ENCODE results near the gene PPOX. TPM values are rescaled to one million over a fixed set of nuclear protein-coding genes. Genes with fewer than 3 reads are reported as not detected.

Gene PPOX
- total RNA-seq, 1 donor: 14.0 TPM

DNA sequence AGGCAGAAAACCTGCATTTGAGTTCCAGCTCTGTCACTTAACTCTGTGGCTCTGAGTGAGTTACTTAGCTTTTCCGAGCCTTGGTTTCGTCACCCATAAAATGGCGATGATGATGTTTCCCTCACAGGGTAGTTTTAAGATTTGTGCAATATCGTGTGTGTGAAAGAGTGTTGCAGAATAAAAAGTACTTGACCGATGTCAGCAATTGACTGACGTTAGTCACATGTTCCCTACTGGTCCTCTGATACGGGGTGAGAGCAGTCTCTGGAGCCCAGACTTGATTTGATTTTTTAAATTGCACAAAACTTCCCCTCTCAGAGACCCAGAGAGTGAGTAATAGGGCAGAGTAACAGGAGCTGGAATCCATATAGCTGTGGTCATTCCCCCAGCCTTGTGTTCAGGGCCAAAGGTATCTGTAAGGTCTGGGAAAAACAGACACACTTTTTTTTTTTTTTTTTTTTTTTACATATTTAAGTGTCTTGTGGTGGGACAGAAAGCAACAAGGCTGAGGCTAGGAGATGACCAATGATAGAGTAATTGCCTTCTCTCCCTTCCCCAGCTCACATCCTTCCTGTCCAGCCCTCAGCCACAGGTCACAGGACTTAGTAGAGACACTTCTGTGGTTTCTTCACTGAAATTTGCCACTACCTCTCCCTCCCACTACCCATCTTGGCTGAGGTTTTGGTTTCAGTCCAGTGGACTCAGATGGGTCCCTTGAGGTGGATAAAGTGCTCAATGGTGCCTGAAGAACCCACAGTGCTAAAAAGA is 50.9 kb downstream of the PPOX start:
- peak; percentile 71 for DNase-seq (ENCODE audit: low read depth)
- TF ChIP-seq, protein P1, sequence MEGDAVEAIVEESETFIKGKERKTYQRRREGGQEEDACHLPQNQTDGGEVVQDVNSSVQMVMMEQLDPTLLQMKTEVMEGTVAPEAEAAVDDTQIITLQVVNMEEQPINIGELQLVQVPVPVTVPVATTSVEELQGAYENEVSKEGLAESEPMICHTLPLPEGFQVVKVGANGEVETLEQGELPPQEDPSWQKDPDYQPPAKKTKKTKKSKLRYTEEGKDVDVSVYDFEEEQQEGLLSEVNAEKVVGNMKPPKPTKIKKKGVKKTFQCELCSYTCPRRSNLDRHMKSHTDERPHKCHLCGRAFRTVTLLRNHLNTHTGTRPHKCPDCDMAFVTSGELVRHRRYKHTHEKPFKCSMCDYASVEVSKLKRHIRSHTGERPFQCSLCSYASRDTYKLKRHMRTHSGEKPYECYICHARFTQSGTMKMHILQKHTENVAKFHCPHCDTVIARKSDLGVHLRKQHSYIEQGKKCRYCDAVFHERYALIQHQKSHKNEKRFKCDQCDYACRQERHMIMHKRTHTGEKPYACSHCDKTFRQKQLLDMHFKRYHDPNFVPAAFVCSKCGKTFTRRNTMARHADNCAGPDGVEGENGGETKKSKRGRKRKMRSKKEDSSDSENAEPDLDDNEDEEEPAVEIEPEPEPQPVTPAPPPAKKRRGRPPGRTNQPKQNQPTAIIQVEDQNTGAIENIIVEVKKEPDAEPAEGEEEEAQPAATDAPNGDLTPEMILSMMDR (IDR thresholded peaks at IDR 0.05; ENCODE audit: insufficient read depth, low read length): no peak
- no peak overlapping the region for H3K4me3 ChIP-seq (ENCODE audit: low read depth, low read length)

DNA sequence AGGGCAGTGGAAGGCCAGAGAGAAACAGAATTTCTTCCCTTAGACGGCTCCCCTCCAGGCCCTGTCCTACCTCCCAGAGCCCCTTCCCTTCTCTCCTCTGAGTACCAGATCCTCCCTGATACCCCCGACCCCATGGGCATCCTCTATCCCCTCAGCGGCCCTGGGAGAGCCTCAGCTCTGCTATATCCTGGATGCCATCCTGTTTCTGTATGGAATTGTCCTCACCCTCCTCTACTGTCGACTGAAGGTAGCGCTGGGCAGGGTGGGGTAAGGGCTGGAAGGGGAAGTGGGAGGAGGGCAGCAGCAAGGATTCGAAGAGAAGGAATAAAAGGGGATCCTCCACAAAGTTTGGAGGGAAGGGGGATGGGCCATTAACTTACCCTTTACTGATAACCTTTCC is 51.6 kb downstream of the PPOX start:
- no peak for DNase-seq (ENCODE audit: low read depth)
- no peak overlapping the region for H3K4me3 ChIP-seq (ENCODE audit: low read depth, low read length)
- TF ChIP-seq, protein P1 (IDR thresholded peaks at IDR 0.05; ENCODE audit: insufficient read depth, low read length): no peak

DNA sequence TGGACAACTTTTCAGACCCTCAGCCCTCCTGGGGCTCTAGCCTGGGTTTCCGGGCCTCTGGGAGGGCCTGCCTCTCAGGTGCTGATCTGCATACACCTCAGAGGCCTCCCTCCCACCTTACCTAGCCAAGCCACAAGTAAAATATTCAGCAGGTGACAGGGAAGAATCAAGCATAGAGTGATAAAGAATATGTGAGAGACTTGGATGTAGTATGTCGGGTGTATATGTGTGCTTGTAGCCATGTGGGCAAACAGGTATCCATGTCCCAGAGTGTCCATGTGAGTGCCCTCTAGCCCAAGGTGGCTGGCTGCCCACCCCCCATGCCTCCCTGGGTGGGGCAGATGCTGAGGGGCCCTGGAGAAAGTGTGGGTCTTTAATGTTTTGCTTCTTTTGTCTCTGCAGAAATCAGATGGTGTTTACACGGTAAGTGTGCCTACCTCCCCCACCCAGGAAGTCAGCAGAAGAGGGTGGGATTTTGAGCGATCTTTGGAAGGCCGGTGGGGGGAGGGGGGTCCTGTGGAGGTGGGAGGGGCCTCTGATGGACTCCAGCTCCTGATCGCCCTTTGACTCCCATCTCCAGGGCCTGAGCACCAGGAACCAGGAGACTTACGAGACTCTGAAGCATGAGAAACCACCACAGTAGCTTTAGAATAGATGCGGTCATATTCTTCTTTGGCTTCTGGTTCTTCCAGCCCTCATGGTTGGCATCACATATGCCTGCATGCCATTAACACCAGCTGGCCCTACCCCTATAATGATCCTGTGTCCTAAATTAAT is 52.3 kb downstream of the PPOX start:
- TF ChIP-seq, protein P1 (IDR thresholded peaks at IDR 0.05; ENCODE audit: insufficient read depth, low read length): no peak
- no peak overlapping the region for H3K4me3 ChIP-seq (ENCODE audit: low read depth, low read length)
- DNase-seq (ENCODE audit: low read depth): no peak

DNA sequence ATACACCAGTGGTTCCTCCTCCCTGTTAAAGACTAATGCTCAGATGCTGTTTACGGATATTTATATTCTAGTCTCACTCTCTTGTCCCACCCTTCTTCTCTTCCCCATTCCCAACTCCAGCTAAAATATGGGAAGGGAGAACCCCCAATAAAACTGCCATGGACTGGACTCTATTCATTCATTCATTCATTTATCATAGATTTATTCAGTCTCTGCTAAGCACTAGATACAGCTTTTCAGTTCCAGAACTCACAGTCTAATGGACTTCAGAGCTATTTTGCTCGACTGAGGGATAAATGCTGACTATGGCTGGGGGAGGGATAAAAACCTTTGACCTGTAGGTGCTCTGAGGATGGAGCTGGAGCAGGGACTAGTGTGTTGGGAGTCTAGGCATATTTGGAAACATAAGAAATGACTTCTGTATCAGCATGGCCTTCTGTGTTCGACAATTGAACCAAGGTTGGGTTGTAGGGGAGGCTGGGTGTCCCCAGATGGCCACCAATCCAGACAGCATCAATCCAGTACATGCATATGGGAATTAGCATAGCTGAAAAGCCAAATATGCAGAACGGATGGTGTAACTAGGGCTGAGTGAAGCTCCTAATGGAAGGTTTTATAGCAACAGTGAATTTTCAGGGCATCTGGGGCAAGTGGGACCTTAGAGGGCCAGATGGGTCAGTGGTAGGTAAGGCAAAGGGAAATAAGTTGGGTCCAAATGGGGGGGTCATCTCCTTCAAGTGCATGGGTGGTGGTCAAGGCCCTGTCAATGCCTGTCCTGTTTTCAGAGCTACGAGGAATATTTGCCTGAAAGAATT is 53.1 kb downstream of the PPOX start:
- TF ChIP-seq, protein P1 (IDR thresholded peaks at IDR 0.05; ENCODE audit: insufficient read depth, low read length): no peak
- no peak for DNase-seq (ENCODE audit: low read depth)
- H3K4me3 ChIP-seq (ENCODE audit: low read depth, low read length): no peak overlapping the region

DNA sequence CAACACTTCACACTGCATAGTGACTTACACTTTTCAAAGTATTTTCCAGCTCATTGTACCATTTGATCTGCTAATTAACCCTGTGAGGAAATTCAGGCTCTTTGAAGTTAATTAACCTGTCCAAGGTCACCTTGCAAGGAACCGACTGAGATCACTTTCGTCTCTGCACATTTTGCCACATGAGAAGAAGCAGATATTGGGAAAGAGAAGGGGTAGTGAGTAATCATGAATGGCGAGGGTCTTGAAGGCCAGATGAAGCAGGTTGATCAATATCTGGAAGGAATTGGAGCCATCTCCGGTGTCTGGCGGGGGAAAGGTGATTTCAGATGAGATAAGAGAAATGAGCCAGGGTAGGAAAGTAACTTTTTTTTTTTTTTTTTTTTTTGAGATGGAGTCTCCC is 53.8 kb downstream of the PPOX start:
- TF ChIP-seq, protein P1 (IDR thresholded peaks at IDR 0.05; ENCODE audit: insufficient read depth, low read length): no peak
- no peak overlapping the region for H3K4me3 ChIP-seq (ENCODE audit: low read depth, low read length)
- DNase-seq (ENCODE audit: low read depth): no peak

Small RNA genes lying within 50 kb of the gene (small RNA-seq; reads per million reads assigned to genes)
- gene RF01225: not detected

Other genes with a start within 250 kb of the PPOX start
- 3.8 TPM in 1 of 2 replicates, not detected in the other for gene ITLN2, start 211.6 kb upstream of the PPOX start, total RNA-seq (ENCODE audit: low replicate concordance)
- 0.36 and 3.3 TPM in 2 replicates for gene F11R, start 145.3 kb upstream of the PPOX start, total RNA-seq (ENCODE audit: low replicate concordance)
- gene TSTD1, start 127.5 kb upstream of the PPOX start, total RNA-seq (ENCODE audit: low replicate concordance): 0.90 TPM in 1 of 2 replicates, not detected in the other
- 23.5 and 36.2 TPM in 2 replicates for gene USF1, start 120.4 kb upstream of the PPOX start, total RNA-seq (ENCODE audit: low replicate concordance)
- gene ARHGAP30, start 96.5 kb upstream of the PPOX start, total RNA-seq (ENCODE audit: low replicate concordance): not detected in 2 replicates
- gene NECTIN4, start 76.9 kb upstream of the PPOX start, total RNA-seq (ENCODE audit: low replicate concordance): not detected in 2 replicates
- gene KLHDC9, start 68.1 kb upstream of the PPOX start, total RNA-seq (ENCODE audit: low replicate concordance): 0.90 and 1.8 TPM in 2 replicates
- gene PFDN2, start 48.4 kb upstream of the PPOX start, total RNA-seq (ENCODE audit: low replicate concordance): 39.9 and 50.2 TPM in 2 replicates
- 13.3 and 18.3 TPM in 2 replicates for gene NIT1, start 48.3 kb upstream of the PPOX start, total RNA-seq (ENCODE audit: low replicate concordance)
- gene DEDD, start 33.8 kb upstream of the PPOX start, total RNA-seq (ENCODE audit: low replicate concordance): 7.8 and 25.8 TPM in 2 replicates
- 65.3 and 111 TPM in 2 replicates for gene UFC1, start 12.4 kb upstream of the PPOX start, total RNA-seq (ENCODE audit: low replicate concordance)
- 6.1 and 11.6 TPM in 2 replicates for gene USP21, start 6.9 kb upstream of the PPOX start, total RNA-seq (ENCODE audit: low replicate concordance)
- 8.3 and 11.4 TPM in 2 replicates for gene B4GALT3, start 11.1 kb downstream of the PPOX start, total RNA-seq (ENCODE audit: low replicate concordance)
- gene ADAMTS4, start 32.6 kb downstream of the PPOX start, total RNA-seq (ENCODE audit: low replicate concordance): 1.1 and 3.1 TPM in 2 replicates
- gene NDUFS2, start 35.9 kb downstream of the PPOX start, total RNA-seq (ENCODE audit: low replicate concordance): 65.4 and 67.5 TPM in 2 replicates
- not detected in 2 replicates for gene FCER1G, start 48.9 kb downstream of the PPOX start, total RNA-seq (ENCODE audit: low replicate concordance)
- gene APOA2, start 57.2 kb downstream of the PPOX start, total RNA-seq (ENCODE audit: low replicate concordance): not detected in 2 replicates
- 5.2 and 9.1 TPM in 2 replicates for gene TOMM40L, start 59.6 kb downstream of the PPOX start, total RNA-seq (ENCODE audit: low replicate concordance)
- not detected in 2 replicates for gene NR1I3, start 71.8 kb downstream of the PPOX start, total RNA-seq (ENCODE audit: low replicate concordance)
- gene PCP4L1, start 92.3 kb downstream of the PPOX start, total RNA-seq (ENCODE audit: low replicate concordance): not detected in 2 replicates
- 0.09 and 1.2 TPM in 2 replicates for gene MPZ, start 143.5 kb downstream of the PPOX start, total RNA-seq (ENCODE audit: low replicate concordance)
- gene SDHC, start 148.0 kb downstream of the PPOX start, total RNA-seq (ENCODE audit: low replicate concordance): 52.1 and 56.5 TPM in 2 replicates
- gene CFAP126, start 201.4 kb downstream of the PPOX start, total RNA-seq (ENCODE audit: low replicate concordance): not detected in 2 replicates

All from fibroblast of the aortic adventitia (primary cell).